Endothelial cell of umbilical vein (primary cell): ENCODE results near the gene C1orf159. TPM values are rescaled to one million over a fixed set of nuclear protein-coding genes. Genes with fewer than 3 reads are reported as not detected.

Source experiments
- polyA plus RNA-seq, 4 experiments: library from polyadenylated mRNA; depleted of rRNA in 3 of 4; stranded (reverse) in 3 of 4; unstranded in 1 of 4; fragments of >200 nt; gene quantifications; 2 replicates each; pipeline versions ENCODE4 v1.2.1 to v1.2.3, GENCODE V29; 2011 to 2012; ENCODE audit warnings: missing spikeins in 1 of 4
- total RNA-seq: library from RNA; stranded (reverse); gene quantifications from 2 replicates; pipeline ENCODE4 v1.2.3, GENCODE V29; 2021

Gene C1orf159
- total and polyA plus RNA-seq, 2 donors (not counting 3 experiments of a cell fraction or from before 2014, with no cell fraction given), result 16.1 to 20.1 TPM

Other genes starting within 250 kb of the C1orf159 start
- gene SAMD11, start 192.2 kb downstream of the C1orf159 start, total RNA-seq, result not detected in 2 replicates
- 0.08 TPM in 1 of 2 replicates, not detected in the other for gene SAMD11, start 192.2 kb downstream of the C1orf159 start, polyA plus RNA-seq
- gene NOC2L, start 156.8 kb downstream of the C1orf159 start, total RNA-seq, result 87.9 and 88.6 TPM in 2 replicates
- gene NOC2L, start 156.8 kb downstream of the C1orf159 start, polyA plus RNA-seq, result 50.7 and 55.3 TPM in 2 replicates
- gene KLHL17, start 155.5 kb downstream of the C1orf159 start, total RNA-seq, result 28.6 and 30.1 TPM in 2 replicates
- gene KLHL17, start 155.5 kb downstream of the C1orf159 start, polyA plus RNA-seq, result 27.0 and 39.9 TPM in 2 replicates
- 0.48 and 0.88 TPM in 2 replicates for gene PLEKHN1, start 149.6 kb downstream of the C1orf159 start, total RNA-seq
- 0.29 and 0.35 TPM in 2 replicates for gene PLEKHN1, start 149.6 kb downstream of the C1orf159 start, polyA plus RNA-seq
- gene PERM1, start 134.0 kb downstream of the C1orf159 start, total RNA-seq, result not detected in 2 replicates
- not detected in 2 replicates for gene PERM1, start 134.0 kb downstream of the C1orf159 start, polyA plus RNA-seq
- 32.0 and 37.6 TPM in 2 replicates for gene HES4, start 116.0 kb downstream of the C1orf159 start, total RNA-seq
- gene HES4, start 116.0 kb downstream of the C1orf159 start, polyA plus RNA-seq, result 30.5 and 50.6 TPM in 2 replicates
- 44.6 and 47.6 TPM in 2 replicates for gene ISG15, start 102.6 kb downstream of the C1orf159 start, total RNA-seq
- 154 and 220 TPM in 2 replicates for gene ISG15, start 102.6 kb downstream of the C1orf159 start, polyA plus RNA-seq
- gene AGRN, start 96.0 kb downstream of the C1orf159 start, total RNA-seq, result 67.8 and 75.6 TPM in 2 replicates
- 66.6 and 78.9 TPM in 2 replicates for gene AGRN, start 96.0 kb downstream of the C1orf159 start, polyA plus RNA-seq
- not detected in 2 replicates for gene RNF223, start 41.8 kb downstream of the C1orf159 start, total RNA-seq
- not detected in 2 replicates for gene RNF223, start 41.8 kb downstream of the C1orf159 start, polyA plus RNA-seq
- gene TTLL10, start 57.8 kb upstream of the C1orf159 start, total RNA-seq, result not detected in 2 replicates
- not detected in 2 replicates for gene TTLL10, start 57.8 kb upstream of the C1orf159 start, polyA plus RNA-seq
- not detected in 2 replicates for gene TNFRSF18, start 90.5 kb upstream of the C1orf159 start, total RNA-seq
- gene TNFRSF18, start 90.5 kb upstream of the C1orf159 start, polyA plus RNA-seq, result not detected in 2 replicates
- 0.62 and 1.5 TPM in 2 replicates for gene TNFRSF4, start 98.1 kb upstream of the C1orf159 start, total RNA-seq
- gene TNFRSF4, start 98.1 kb upstream of the C1orf159 start, polyA plus RNA-seq, result 0.55 and 1.4 TPM in 2 replicates
- gene SDF4, start 115.9 kb upstream of the C1orf159 start, total RNA-seq, result 171 and 185 TPM in 2 replicates
- 156 and 175 TPM in 2 replicates for gene SDF4, start 115.9 kb upstream of the C1orf159 start, polyA plus RNA-seq
- gene B3GALT6, start 116.1 kb upstream of the C1orf159 start, total RNA-seq, result 24.4 and 24.6 TPM in 2 replicates
- 34.1 and 43.3 TPM in 2 replicates for gene B3GALT6, start 116.1 kb upstream of the C1orf159 start, polyA plus RNA-seq
- 1.9 and 4.1 TPM in 2 replicates for gene C1QTNF12, start 130.6 kb upstream of the C1orf159 start, total RNA-seq
- gene C1QTNF12, start 130.6 kb upstream of the C1orf159 start, polyA plus RNA-seq, result 0.67 and 1.0 TPM in 2 replicates
- gene UBE2J2, start 157.8 kb upstream of the C1orf159 start, total RNA-seq, result 80.7 and 87.2 TPM in 2 replicates
- gene UBE2J2, start 157.8 kb upstream of the C1orf159 start, polyA plus RNA-seq, result 50.0 and 60.7 TPM in 2 replicates
- gene SCNN1D, start 164.3 kb upstream of the C1orf159 start, total RNA-seq, result 3.0 and 3.3 TPM in 2 replicates
- gene SCNN1D, start 164.3 kb upstream of the C1orf159 start, polyA plus RNA-seq, result 2.3 and 4.0 TPM in 2 replicates
- 39.0 and 43.0 TPM in 2 replicates for gene ACAP3, start 191.8 kb upstream of the C1orf159 start, total RNA-seq
- gene ACAP3, start 191.8 kb upstream of the C1orf159 start, polyA plus RNA-seq, result 27.8 and 41.3 TPM in 2 replicates
- gene PUSL1, start 192.5 kb upstream of the C1orf159 start, total RNA-seq, result 16.6 and 18.8 TPM in 2 replicates
- 27.3 and 45.9 TPM in 2 replicates for gene PUSL1, start 192.5 kb upstream of the C1orf159 start, polyA plus RNA-seq
- gene INTS11, start 208.6 kb upstream of the C1orf159 start, total RNA-seq, result 127 and 132 TPM in 2 replicates
- 222 and 239 TPM in 2 replicates for gene INTS11, start 208.6 kb upstream of the C1orf159 start, polyA plus RNA-seq
- 25.1 and 29.5 TPM in 2 replicates for gene CPTP, start 208.7 kb upstream of the C1orf159 start, total RNA-seq
- gene CPTP, start 208.7 kb upstream of the C1orf159 start, polyA plus RNA-seq, result 20.9 and 29.6 TPM in 2 replicates
- 0.37 and 0.38 TPM in 2 replicates for gene TAS1R3, start 215.2 kb upstream of the C1orf159 start, total RNA-seq
- gene TAS1R3, start 215.2 kb upstream of the C1orf159 start, polyA plus RNA-seq, result 0.26 and 0.38 TPM in 2 replicates
- 36.5 and 40.7 TPM in 2 replicates for gene DVL1, start 233.3 kb upstream of the C1orf159 start, total RNA-seq
- 26.8 and 38.2 TPM in 2 replicates for gene DVL1, start 233.3 kb upstream of the C1orf159 start, polyA plus RNA-seq
- 0.37 and 0.82 TPM in 2 replicates for gene MXRA8, start 242.5 kb upstream of the C1orf159 start, total RNA-seq
- 1.9 and 2.2 TPM in 2 replicates for gene MXRA8, start 242.5 kb upstream of the C1orf159 start, polyA plus RNA-seq